ELR (cell line): ENCODE results near the gene P2RY2.
"Not testable (repeated sequence)": the region's sequence is repeated elsewhere in the genome, so short reads cannot be mapped to it uniquely, and the experiment has no call there.

Source experiments
- DNase-seq: peaks from one replicate; pipeline ENCODE4 v3.0.0-alpha.2; 2015; ENCODE audit warnings: low read depth

P2RY2 gene

GRCh38 chr11:73188301-73188700, 29.8 kb upstream of the P2RY2 start:
- no peak for DNase-seq

GRCh38 chr11:73189315-73189714, 28.8 kb upstream of the P2RY2 start:
- no peak for DNase-seq

GRCh38 chr11:73189723-73190556, 28.1 kb upstream of the P2RY2 start:
- DNase-seq, result no peak

- no peak for DNase-seq
Measured at GRCh38 chr11:73190557-73190885, 27.6 kb upstream of the P2RY2 start.

- DNase-seq, result no peak
Measured at GRCh38 chr11:73191151-73191550, 26.9 kb upstream of the P2RY2 start.

GRCh38 chr11:73192272-73192671, 25.8 kb upstream of the P2RY2 start:
- DNase-seq, result peak; percentile 66

GRCh38 chr11:73193251-73194033, 24.6 kb upstream of the P2RY2 start:
- peak; percentile 47 for DNase-seq

- DNase-seq, result no peak
Measured at GRCh38 chr11:73194034-73194507, 24.0 kb upstream of the P2RY2 start.

GRCh38 chr11:73194593-73194992, 23.5 kb upstream of the P2RY2 start:
- peak; percentile 45 for DNase-seq

GRCh38 chr11:73195191-73196007, 22.7 kb upstream of the P2RY2 start:
- DNase-seq, result peak; percentile 67

- DNase-seq, result no peak
Measured at GRCh38 chr11:73196576-73196975, 21.5 kb upstream of the P2RY2 start.

- DNase-seq, result no peak
Measured at GRCh38 chr11:73197348-73197747, 20.7 kb upstream of the P2RY2 start.

- DNase-seq, result not testable (repeated sequence)
Measured at GRCh38 chr11:73197787-73198186, 20.3 kb upstream of the P2RY2 start.

GRCh38 chr11:73198677-73199076, 19.4 kb upstream of the P2RY2 start:
- DNase-seq, result peak; percentile 48

- DNase-seq, result no peak
Measured at GRCh38 chr11:73199446-73199845, 18.6 kb upstream of the P2RY2 start.

- no peak for DNase-seq
Measured at GRCh38 chr11:73200256-73200655, 17.8 kb upstream of the P2RY2 start.

GRCh38 chr11:73201249-73201648, 16.8 kb upstream of the P2RY2 start:
- no peak for DNase-seq

GRCh38 chr11:73201888-73202780, 15.9 kb upstream of the P2RY2 start:
- DNase-seq, result no peak

- DNase-seq, result no peak
Measured at GRCh38 chr11:73203322-73203721, 14.8 kb upstream of the P2RY2 start.

- no peak for DNase-seq
Measured at GRCh38 chr11:73203790-73204189, 14.3 kb upstream of the P2RY2 start.

- no peak for DNase-seq
Measured at GRCh38 chr11:73204711-73205121, 13.4 kb upstream of the P2RY2 start.
